ENCODE results near the gene EXOC4.

DNA sequence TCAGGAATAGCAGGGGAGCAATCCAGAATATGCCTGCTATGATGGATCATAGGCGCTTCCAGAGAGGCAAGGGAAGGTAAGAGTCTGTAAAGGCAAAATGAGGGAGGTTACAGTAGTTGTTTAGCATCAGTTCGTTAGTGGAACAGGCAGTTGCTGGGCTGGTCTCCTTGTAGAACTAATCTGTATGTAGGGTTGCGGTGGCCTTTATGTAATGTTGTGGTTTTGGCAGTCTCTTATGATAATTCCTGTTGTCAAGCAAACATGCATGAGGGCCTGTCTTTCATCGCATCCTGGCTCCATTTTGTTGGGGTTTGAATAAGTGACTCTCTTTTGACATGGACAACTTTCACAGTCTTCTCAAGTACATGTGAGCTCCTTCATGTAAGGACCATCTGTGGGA, 446.5 kb downstream of the EXOC4 start:
- TF ChIP-seq, protein P1, sequence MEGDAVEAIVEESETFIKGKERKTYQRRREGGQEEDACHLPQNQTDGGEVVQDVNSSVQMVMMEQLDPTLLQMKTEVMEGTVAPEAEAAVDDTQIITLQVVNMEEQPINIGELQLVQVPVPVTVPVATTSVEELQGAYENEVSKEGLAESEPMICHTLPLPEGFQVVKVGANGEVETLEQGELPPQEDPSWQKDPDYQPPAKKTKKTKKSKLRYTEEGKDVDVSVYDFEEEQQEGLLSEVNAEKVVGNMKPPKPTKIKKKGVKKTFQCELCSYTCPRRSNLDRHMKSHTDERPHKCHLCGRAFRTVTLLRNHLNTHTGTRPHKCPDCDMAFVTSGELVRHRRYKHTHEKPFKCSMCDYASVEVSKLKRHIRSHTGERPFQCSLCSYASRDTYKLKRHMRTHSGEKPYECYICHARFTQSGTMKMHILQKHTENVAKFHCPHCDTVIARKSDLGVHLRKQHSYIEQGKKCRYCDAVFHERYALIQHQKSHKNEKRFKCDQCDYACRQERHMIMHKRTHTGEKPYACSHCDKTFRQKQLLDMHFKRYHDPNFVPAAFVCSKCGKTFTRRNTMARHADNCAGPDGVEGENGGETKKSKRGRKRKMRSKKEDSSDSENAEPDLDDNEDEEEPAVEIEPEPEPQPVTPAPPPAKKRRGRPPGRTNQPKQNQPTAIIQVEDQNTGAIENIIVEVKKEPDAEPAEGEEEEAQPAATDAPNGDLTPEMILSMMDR (IDR thresholded peaks at IDR 0.05; ENCODE audit: low read length), result no peak
- TF ChIP-seq EZH2 (IDR thresholded peaks at IDR 0.05; ENCODE audit: borderline replicate concordance, low read length), result no peak

Data from OCI-LY1 (cell line).